ENCODE data around the gene INSL3. TPM values are rescaled to one million over a fixed set of nuclear protein-coding genes. Genes with fewer than 3 reads are reported as not detected.

The INSL3 gene
- polyA plus RNA-seq, 1 of the 3 experiments (the other 2 are of a cell fraction), result 0.21 TPM

- TF ChIP-seq MXI1 (IDR thresholded peaks at IDR 0.05; ENCODE audit: low read depth, low read length) (no peak), MAX (IDR thresholded peaks at IDR 0.05; ENCODE audit: low read depth) (no peak), CHD2 (IDR thresholded peaks at IDR 0.05; ENCODE audit: low read length, partially characterized antibody) (no peak), SIN3A (IDR thresholded peaks at IDR 0.05; ENCODE audit: borderline replicate concordance, low read depth, low read length) (no peak), USF1 (IDR thresholded peaks at IDR 0.05; ENCODE audit: borderline replicate concordance, low read depth) (no peak), TEAD4 (IDR thresholded peaks at IDR 0.05; ENCODE audit: borderline replicate concordance, insufficient read depth) (no peak)
Observed at GRCh38 chr19:17766543-17767131, 54.7 kb downstream of the INSL3 start (continued).

Small RNA genes within 50 kb of the gene (small RNA-seq; reads per million reads assigned to genes)
- gene SNORA68, result 0 reads per million in 7 experiments

Other genes with a start within 250 kb of the INSL3 start
- 0.32 and 0.38 TPM in 2 replicates for gene UNC13A, start 133.2 kb downstream of the INSL3 start, polyA plus RNA-seq (2012; rRNA removed)
- gene MAP1S, start 102.0 kb downstream of the INSL3 start, polyA plus RNA-seq (2012; rRNA removed), result 7.8 and 18.4 TPM in 2 replicates
- 0.19 and 0.71 TPM in 2 replicates for gene FCHO1, start 70.0 kb downstream of the INSL3 start, polyA plus RNA-seq (2012; rRNA removed)
- not detected in 2 replicates for gene B3GNT3, start 26.4 kb downstream of the INSL3 start, polyA plus RNA-seq (2012; rRNA removed)
- gene JAK3, start 26.5 kb upstream of the INSL3 start, polyA plus RNA-seq (2012; rRNA removed), result 1.3 and 2.0 TPM in 2 replicates
- gene RPL18A, start 38.4 kb upstream of the INSL3 start, polyA plus RNA-seq (2012; rRNA removed), result 2,138 and 2,695 TPM in 2 replicates
- 0.02 TPM in 2 replicates for gene SLC5A5, start 50.4 kb upstream of the INSL3 start, polyA plus RNA-seq (2012; rRNA removed)
- 157 and 231 TPM in 2 replicates for gene CCDC124, start 111.5 kb upstream of the INSL3 start, polyA plus RNA-seq (2012; rRNA removed)
- gene KCNN1, start 145.6 kb upstream of the INSL3 start, polyA plus RNA-seq (2012; rRNA removed), result 2.7 and 3.6 TPM in 2 replicates
- gene ARRDC2, start 186.7 kb upstream of the INSL3 start, polyA plus RNA-seq (2012; rRNA removed), result 5.5 and 6.3 TPM in 2 replicates

All from SK-N-SH (cell line).